HepG2 (cell line): ENCODE results near the gene MSI2. TPM values are rescaled to one million over a fixed set of nuclear protein-coding genes. Genes with fewer than 3 reads are reported as not detected.

Experiments used
- DPF2 ChIP-seq: sonication (generic); formaldehyde crosslinking; IDR thresholded peaks from 2 replicates; pipeline ENCODE4 v1.4.0; 2020; ENCODE audit warnings: mild to moderate bottlenecking, low read depth, missing genetic modification reagents, borderline replicate concordance
- FOXJ3 ChIP-seq: sonication (generic); formaldehyde crosslinking; IDR thresholded peaks from 2 replicates; pipeline ENCODE4 v1.4.0; 2020; ENCODE audit warnings: missing genetic modification reagents, mild to moderate bottlenecking, borderline replicate concordance
- HOXD1 ChIP-seq: sonication (generic); formaldehyde crosslinking; IDR thresholded peaks from 2 replicates; pipeline ENCODE4 v1.5.0; 2020; ENCODE audit warnings: missing genetic modification reagents
- IRF1 ChIP-seq: sonication (generic); formaldehyde crosslinking; IDR thresholded peaks from 2 replicates; pipeline ENCODE4 v1.4.0; 2020; ENCODE audit warnings: low read depth, mild to moderate bottlenecking, missing genetic modification reagents
- MIER2 ChIP-seq: IDR thresholded peaks from 2 replicates; pipeline ENCODE4 v1.6.1; 2016; ENCODE audit warnings: missing biosample characterization, missing genetic modification reagents
- NFATC3 ChIP-seq: sonication (generic); formaldehyde crosslinking; IDR thresholded peaks from 2 replicates; pipeline ENCODE4 v1.5.1; 2020; ENCODE audit warnings: mild to moderate bottlenecking, missing genetic modification reagents
- NR3C1 ChIP-seq: sonication (generic); formaldehyde crosslinking; IDR thresholded peaks from 2 replicates; pipeline ENCODE4 v1.4.0; 2020; ENCODE audit warnings: missing genetic modification reagents
- NRL ChIP-seq: sonication (generic); formaldehyde crosslinking; IDR thresholded peaks from 2 replicates; pipeline ENCODE4 v1.5.0; 2020; ENCODE audit warnings: missing genetic modification reagents, mild to moderate bottlenecking, moderate library complexity, borderline replicate concordance
- ONECUT2 ChIP-seq: sonication (generic); formaldehyde crosslinking; IDR thresholded peaks from 2 replicates; pipeline ENCODE4 v1.4.0; 2020; ENCODE audit warnings: missing genetic modification reagents
- TSC22D2 ChIP-seq: sonication (generic); formaldehyde crosslinking; IDR thresholded peaks from 2 replicates; pipeline ENCODE4 v1.5.1; 2020; ENCODE audit warnings: missing genetic modification reagents, mild to moderate bottlenecking, borderline replicate concordance
- ZBTB38 ChIP-seq: sonication (generic); formaldehyde crosslinking; IDR thresholded peaks from 2 replicates; pipeline ENCODE4 v1.5.1; 2020; ENCODE audit warnings: mild to moderate bottlenecking, missing genetic modification reagents
- ZBTB8A ChIP-seq: sonication (generic); formaldehyde crosslinking; IDR thresholded peaks from 2 replicates; pipeline ENCODE4 v1.4.0; 2020; ENCODE audit warnings: mild to moderate bottlenecking, low read depth, missing genetic modification reagents, borderline replicate concordance
- ZFP37 ChIP-seq: sonication (generic); formaldehyde crosslinking; IDR thresholded peaks from 2 replicates; pipeline ENCODE4 v1.4.0; 2020; ENCODE audit warnings: missing genetic modification reagents, borderline replicate concordance
- ZFP62 ChIP-seq: sonication (generic); formaldehyde crosslinking; IDR thresholded peaks from 2 replicates; pipeline ENCODE4 v1.4.0; 2020; ENCODE audit warnings: missing genetic modification reagents
- ZKSCAN8 ChIP-seq: IDR thresholded peaks from 2 replicates; pipeline ENCODE4 v1.6.1; 2016; ENCODE audit warnings: borderline replicate concordance, missing genetic modification reagents, missing compliant biosample characterization
- ZMAT5 ChIP-seq: sonication (generic); formaldehyde crosslinking; IDR thresholded peaks from 2 replicates; pipeline ENCODE4 v1.5.0; 2020; ENCODE audit warnings: mild to moderate bottlenecking, low read depth, missing genetic modification reagents, borderline replicate concordance
- ZNF17 ChIP-seq: sonication (generic); formaldehyde crosslinking; IDR thresholded peaks from 2 replicates; pipeline ENCODE4 v1.5.0; 2020; ENCODE audit warnings: mild to moderate bottlenecking, missing genetic modification reagents
- ZNF350 ChIP-seq: sonication (generic); formaldehyde crosslinking; IDR thresholded peaks from 2 replicates; pipeline ENCODE4 v1.4.0; 2020; ENCODE audit warnings: mild to moderate bottlenecking, low read depth, missing genetic modification reagents, borderline replicate concordance
- ZNF446 ChIP-seq: sonication (generic); formaldehyde crosslinking; IDR thresholded peaks from 2 replicates; pipeline ENCODE4 v1.5.0; 2020; ENCODE audit warnings: mild to moderate bottlenecking, missing genetic modification reagents
- ZNF691 ChIP-seq: sonication (generic); formaldehyde crosslinking; IDR thresholded peaks from 2 replicates; pipeline ENCODE4 v1.4.0; 2020; ENCODE audit warnings: missing genetic modification reagents, low read depth, mild to moderate bottlenecking, borderline replicate concordance
- polyA plus RNA-seq, 8 experiments: library from polyadenylated mRNA; depleted of rRNA in 3 of 8; stranded (reverse) in 7 of 8; unstranded in 1 of 8; fragments of >200 nt; fragmentation: Illumina TruSeq in 4 of 8; extraction: Trizol in 4 of 8; gene quantifications; 2 replicates each; pipeline versions ENCODE4 v1.2.1 to v1.2.3, GENCODE V29; 2011 to 2016; ENCODE audit warnings: low read depth in 4 of 8, missing spikeins in 1 of 8, mixed read lengths in 1 of 8; ENCODE audit not compliant: insufficient read depth in 1 of 8
- total RNA-seq, 5 experiments: library from RNA; depleted of rRNA; stranded (reverse); fragments of >200 nt; fragmentation: Illumina TruSeq; extraction: Trizol; gene quantifications; 2 replicates each; pipeline ENCODE4 v1.2.3, GENCODE V29; 2016; ENCODE audit warnings: low read depth in 1 of 5
- TF ChIP-seq, protein P1 (sequence below): IDR thresholded peaks from 2 replicates; pipeline ENCODE4 v1.6.1; 2016; ENCODE audit warnings: low read depth, control low read depth
- TF ChIP-seq, protein P2 (sequence below): sonication (generic); formaldehyde crosslinking; IDR thresholded peaks from 2 replicates; pipeline ENCODE4 v1.5.0; 2020; ENCODE audit warnings: mild to moderate bottlenecking, missing genetic modification reagents, borderline replicate concordance
- TF ChIP-seq, protein P3 (sequence below): sonication (generic); formaldehyde crosslinking; IDR thresholded peaks from 2 replicates; pipeline ENCODE4 v1.5.0; 2020; ENCODE audit warnings: missing genetic modification reagents

The MSI2 gene
- total and polyA plus RNA-seq, 2 of the 13 experiments (the other 11 are each of a cell fraction or from before 2014, with no cell fraction given) = 77.5 to 78.4 TPM

DNA sequence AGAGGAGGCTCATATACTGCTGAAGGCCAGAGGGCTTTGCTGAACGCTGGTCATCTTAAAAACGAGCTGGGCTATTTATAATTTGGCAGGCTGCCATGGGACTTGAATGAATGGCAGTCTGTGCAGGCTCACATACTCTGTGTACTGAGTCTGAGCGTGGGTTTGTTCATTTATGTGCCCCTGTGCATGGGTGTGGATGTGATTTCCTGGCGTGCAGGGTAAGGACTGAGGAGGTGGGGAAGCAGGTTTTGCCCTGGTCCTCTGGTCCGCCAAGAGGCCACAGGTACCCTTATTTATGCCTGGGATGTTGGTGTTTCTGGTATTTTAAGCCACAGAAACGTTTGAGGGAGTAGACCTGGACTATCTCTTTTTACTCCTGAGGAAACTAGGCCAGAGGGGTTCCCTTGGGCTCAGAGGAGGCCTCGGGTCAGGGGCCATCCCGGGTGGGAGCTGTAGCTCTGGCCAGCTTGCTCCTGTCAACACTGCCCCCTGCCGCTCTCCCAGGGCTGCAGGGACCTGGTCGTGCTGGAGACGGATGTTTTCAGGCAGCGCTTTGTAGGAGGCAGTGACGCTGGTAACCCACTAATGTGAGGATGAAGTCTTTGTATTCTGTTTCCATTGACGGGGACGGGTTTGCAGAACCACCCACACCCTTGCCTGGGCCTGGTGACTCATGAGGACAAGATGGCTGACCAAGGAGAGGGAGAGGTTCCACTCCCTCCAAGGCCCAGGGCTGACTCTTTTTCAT lies 184.4 kb downstream of the MSI2 start (continued):
- no peak for TF ChIP-seq ONECUT2
- no peak for TF ChIP-seq ZMAT5 (CRISPR knock-in tag)
- TF ChIP-seq HOXD1 = no peak
- TF ChIP-seq, protein P1, sequence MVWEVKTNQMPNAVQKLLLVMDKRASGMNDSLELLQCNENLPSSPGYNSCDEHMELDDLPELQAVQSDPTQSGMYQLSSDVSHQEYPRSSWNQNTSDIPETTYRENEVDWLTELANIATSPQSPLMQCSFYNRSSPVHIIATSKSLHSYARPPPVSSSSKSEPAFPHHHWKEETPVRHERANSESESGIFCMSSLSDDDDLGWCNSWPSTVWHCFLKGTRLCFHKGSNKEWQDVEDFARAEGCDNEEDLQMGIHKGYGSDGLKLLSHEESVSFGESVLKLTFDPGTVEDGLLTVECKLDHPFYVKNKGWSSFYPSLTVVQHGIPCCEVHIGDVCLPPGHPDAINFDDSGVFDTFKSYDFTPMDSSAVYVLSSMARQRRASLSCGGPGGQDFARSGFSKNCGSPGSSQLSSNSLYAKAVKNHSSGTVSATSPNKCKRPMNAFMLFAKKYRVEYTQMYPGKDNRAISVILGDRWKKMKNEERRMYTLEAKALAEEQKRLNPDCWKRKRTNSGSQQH (CRISPR knock-in tag) = no peak
- TF ChIP-seq NR3C1 (CRISPR knock-in tag) = no peak
- TF ChIP-seq NFATC3 (CRISPR knock-in tag) = no peak
- no peak for TF ChIP-seq DPF2 (CRISPR knock-in tag)
- TF ChIP-seq TSC22D2 = no peak
- peak; percentile 93 for TF ChIP-seq ZBTB38 (CRISPR knock-in tag)
- no peak for TF ChIP-seq ZBTB8A
- TF ChIP-seq, protein P2, sequence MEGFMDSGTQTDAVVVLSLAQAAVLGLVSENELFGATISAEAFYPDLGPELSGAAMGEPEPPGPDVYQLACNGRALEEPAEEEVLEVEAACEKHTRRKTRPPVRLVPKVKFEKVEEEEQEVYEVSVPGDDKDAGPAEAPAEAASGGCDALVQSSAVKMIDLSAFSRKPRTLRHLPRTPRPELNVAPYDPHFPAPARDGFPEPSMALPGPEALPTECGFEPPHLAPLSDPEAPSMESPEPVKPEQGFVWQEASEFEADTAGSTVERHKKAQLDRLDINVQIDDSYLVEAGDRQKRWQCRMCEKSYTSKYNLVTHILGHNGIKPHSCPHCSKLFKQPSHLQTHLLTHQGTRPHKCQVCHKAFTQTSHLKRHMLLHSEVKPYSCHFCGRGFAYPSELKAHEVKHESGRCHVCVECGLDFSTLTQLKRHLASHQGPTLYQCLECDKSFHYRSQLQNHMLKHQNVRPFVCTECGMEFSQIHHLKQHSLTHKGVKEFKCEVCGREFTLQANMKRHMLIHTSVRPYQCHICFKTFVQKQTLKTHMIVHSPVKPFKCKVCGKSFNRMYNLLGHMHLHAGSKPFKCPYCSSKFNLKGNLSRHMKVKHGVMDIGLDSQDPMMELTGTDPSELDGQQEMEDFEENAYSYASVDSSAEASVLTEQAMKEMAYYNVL = peak; percentile 62; the same call in 1 of the 2 replicates
- TF ChIP-seq ZNF350 (CRISPR knock-in tag) = peak; percentile 25; the same call in 1 of the 2 replicates
- TF ChIP-seq, protein P3, sequence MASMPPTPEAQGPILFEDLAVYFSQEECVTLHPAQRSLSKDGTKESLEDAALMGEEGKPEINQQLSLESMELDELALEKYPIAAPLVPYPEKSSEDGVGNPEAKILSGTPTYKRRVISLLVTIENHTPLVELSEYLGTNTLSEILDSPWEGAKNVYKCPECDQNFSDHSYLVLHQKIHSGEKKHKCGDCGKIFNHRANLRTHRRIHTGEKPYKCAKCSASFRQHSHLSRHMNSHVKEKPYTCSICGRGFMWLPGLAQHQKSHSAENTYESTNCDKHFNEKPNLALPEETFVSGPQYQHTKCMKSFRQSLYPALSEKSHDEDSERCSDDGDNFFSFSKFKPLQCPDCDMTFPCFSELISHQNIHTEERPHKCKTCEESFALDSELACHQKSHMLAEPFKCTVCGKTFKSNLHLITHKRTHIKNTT = no peak
- no peak for TF ChIP-seq MIER2
- TF ChIP-seq ZKSCAN8 (CRISPR knock-in tag) = no peak; the same call in 1 of the 2 replicates
- TF ChIP-seq ZFP62 (CRISPR knock-in tag) = no peak
- TF ChIP-seq ZNF17 (CRISPR knock-in tag) = no peak
- TF ChIP-seq ZNF691 (CRISPR knock-in tag) = no peak
- peak; percentile 73; the same call in 1 of the 2 replicates for TF ChIP-seq NRL (CRISPR knock-in tag)
- TF ChIP-seq ZNF446 = no peak
- no peak for TF ChIP-seq IRF1 (CRISPR knock-in tag)
- TF ChIP-seq ZFP37 (CRISPR knock-in tag) = no peak
- TF ChIP-seq FOXJ3 (CRISPR knock-in tag) = peak; percentile 64; the same call in 1 of the 2 replicates
